ENCODE measurements around the gene MID2.
"Not testable (repeated sequence)": the region's sequence is repeated elsewhere in the genome, so short reads cannot be mapped to it uniquely, and the experiment has no call there.

The MID2 gene

GRCh38 chrX:107825698-107826237, at the start of gene MID2:
Gene MID2, plus strand, starts transcription at chrX:107825866. Its CDS starts 561 bp downstream, at chrX:107826427.
- peak; percentile 53 to 58 for DNase-seq

DNA sequence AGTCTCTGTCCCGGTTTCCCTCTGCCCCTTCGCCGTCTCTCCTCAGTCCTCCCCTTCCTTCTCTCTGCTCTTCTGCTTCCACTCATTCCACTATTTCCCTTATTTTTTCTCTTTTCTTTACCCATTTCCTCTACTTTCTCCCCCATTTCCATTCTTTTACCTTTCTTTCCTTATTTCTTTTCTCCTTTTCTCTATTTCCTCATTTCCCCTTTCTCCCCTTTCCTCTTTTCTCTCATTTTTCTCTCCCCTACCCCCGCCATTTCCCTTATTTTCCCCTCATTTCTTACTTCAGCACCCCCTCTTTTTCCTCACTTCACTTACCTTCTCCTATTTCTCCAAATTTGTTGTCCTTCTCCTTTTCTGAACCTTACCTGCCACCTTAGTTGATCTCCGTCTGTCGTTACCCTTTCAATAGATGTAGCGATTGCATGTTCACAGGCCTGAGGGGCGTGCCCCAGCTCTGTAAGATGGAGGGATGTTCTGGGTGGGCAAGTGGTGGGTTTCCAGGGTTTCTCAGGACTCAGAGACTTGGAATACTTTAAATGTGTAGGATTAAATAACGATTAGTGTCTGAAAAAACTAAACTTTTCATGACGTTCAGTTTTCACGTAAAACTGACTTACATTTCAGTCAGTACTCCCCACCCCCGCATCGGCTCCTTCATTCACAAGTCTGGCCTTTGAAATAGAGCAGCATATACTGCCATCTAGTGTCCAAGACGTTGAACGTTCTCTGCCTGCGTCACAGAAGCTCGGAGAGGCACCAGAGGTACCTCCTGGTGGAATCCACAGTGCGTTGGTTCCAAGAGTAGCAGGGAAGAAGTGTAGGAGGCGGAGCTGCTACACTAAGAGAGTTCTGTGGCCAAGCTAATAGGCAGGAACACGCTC, 48.8 kb upstream of the MID2 start:
- peak; percentile 73 to 80 for DNase-seq

DNA sequence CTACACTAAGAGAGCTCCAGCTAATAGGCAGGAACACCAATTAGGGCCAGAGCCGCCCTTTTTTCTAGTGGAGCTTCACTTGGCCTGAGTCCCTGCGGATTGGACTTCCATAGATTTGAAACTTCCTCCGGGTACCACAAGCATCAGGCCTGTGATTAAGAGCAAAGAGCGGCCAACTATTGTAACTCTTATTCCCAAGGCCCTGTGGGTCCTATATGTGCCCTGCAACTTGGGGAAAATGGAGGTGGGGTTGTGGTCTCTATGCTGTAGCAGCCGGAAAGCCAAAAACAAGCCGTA, 48.2 kb upstream of the MID2 start, which contains the start of gene NCBP2L:
TSS of gene NCBP2L (plus strand) at position 198 of the 297 bp plus-strand sequence. CDS start 16,488 bp downstream, outside the sequence.
- DNase-seq, result no peak

- no peak for DNase-seq
Measured at GRCh38 chrX:107780525-107780924, 45.1 kb upstream of the MID2 start.

DNA sequence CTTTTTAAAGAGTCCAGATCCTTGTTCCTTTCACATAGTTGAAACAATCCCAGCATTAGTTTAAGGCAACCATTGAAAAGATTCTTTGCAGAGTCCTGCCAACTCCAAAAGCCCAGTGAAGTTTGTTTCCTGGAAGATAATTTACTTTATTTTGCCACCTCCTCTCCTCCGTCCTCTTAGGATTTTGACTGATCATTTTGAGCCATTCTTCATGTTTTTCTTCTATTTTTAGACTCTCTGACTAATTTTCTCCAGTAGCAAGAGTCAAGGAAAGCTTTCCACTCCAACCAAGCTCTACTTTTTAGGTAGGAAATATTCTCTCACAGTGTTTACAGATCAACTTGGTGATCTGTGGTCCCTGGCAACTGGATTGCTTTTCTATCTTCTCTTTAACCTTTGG, 37.8 kb upstream of the MID2 start:
- DNase-seq, result no peak

DNA sequence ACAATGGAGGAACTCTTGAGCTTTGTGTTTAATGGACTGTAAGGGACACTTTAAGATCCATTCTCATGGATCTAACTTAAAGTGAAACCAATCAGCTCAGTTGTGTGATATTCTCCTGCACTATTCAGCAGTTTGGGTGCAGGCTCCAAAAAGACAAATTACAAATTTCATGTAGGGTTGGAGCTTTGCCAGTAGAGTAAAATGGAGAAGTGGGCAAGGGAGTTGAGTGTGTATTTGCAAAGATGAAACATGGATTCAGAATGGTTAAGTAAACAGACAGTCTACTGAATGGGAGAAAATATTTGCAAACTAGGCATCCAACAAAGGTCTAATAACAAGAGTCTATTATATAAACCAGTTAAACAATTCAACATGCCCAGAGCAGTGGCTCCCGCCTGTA, 21.2 kb upstream of the MID2 start:
- no peak for DNase-seq

- no peak for DNase-seq
Measured at GRCh38 chrX:107805179-107805578, 20.5 kb upstream of the MID2 start.

DNA sequence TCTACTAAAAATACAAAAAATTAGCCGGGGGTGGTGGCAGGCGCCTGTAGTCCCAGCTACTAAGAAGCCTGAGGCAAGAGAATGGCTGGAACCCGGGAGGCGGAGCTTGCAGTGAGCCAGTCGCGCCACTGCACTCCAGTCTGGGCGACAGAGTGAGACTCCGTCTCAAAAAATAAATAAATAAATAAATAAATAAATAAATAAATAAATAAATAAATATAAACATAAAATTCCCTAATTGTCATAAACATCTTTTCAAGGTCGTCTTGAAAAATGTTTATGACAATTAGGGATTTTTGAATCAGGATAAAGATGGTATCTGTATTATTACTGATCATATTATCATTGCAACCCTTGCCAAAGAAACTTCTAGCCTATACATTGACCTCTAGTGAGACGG, 15.6 kb upstream of the MID2 start:
- not testable (repeated sequence) for DNase-seq

DNA sequence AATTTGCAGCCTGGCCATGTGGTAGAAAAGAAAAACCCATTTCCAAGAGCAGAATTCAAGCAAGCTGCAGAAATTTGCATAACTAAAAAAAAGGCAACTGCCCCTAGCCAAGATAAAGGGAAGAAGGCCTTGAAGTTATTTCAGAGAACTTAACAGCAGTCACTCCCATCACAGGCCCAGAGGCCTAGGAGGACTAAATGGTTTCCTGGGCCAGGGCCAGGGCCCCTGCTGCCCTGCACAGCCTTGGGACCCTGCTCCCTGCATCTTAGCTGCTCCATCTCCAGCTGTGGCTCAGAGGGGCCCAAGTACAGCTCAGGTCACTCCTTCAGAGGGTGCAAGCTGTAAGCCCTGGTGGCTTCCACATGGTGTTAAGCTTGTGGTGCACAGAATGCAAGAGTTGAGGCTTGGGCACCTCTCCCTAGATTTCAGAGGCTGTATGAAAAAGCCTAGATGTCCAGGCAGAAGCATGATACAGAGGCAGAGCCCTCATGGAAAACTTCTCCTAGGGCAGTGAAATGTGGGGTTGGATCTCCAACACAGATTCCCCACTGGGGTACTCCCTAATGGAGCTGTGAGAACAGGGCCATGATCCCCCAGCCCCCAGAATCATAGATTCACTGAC, 6.7 kb upstream of the MID2 start:
- DNase-seq, result no peak

DNA sequence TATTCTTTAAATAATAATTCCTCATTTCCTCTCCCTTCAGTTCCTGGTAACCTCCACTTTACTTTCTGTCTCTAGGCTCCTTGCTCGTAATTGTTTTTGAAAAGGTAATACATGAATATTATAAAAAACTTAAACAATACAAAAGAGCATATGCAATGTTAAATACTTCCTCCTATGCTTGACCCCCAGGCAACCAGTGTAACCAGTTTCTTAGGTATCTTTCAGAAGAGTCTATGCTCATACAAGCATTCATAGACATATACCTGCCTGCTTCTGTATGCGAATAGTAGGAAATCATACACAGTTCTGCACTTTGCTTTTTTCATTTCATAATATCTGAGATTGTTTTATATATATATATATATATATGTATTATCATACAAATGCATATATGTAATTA, 2.6 kb upstream of the MID2 start:
- no peak for DNase-seq

DNA sequence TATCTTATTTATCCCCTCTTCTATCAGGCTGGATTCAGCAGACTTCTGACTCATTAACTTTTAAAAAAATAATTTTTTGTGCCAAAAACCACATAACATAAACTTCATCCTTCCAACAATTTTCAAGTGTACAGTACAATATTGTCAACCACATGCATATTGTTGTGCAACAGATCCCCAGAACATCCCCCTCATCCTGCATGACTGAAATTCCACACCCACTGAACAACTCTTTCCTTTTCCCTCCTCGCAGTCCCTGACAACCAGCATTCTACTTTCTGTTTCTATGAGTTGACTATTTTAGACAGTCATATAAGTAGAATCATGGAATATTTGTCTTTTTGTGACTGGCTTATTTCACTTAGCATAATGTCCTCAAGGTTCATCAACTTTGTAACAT, 2.2 kb upstream of the MID2 start:
- DNase-seq, result no peak

- DNase-seq, result peak; percentile 26 to 41
Measured at GRCh38 chrX:107826238-107827029, 768 bp downstream of the MID2 start.

- DNase-seq, result no peak
Measured at GRCh38 chrX:107827030-107827831, 1.6 kb downstream of the MID2 start.

- DNase-seq, result peak in 1 of 2 donors; percentile 7
Measured at GRCh38 chrX:107827852-107828251, 2.2 kb downstream of the MID2 start.

DNA sequence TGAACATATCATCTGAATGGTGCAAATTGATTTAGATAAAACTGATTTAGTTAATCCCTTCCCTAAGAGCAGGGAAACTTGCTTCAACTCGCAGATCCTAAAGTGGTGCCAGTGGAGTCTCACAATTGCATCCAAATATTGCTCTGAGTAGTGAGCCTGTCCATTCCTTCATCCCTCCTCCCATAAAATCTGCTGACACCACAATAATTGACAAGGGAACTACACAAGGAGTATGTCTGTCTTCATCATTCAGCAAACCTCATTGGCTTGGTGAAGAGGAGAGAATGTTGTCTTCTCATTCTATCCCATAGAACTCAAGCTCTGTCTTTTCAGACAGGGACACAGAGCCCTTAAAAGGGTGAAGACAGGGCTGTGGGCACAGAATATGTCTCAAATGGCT, 4.2 kb downstream of the MID2 start:
- no peak for DNase-seq

GRCh38 chrX:107831071-107831730, 5.5 kb downstream of the MID2 start:
- no peak for DNase-seq

DNA sequence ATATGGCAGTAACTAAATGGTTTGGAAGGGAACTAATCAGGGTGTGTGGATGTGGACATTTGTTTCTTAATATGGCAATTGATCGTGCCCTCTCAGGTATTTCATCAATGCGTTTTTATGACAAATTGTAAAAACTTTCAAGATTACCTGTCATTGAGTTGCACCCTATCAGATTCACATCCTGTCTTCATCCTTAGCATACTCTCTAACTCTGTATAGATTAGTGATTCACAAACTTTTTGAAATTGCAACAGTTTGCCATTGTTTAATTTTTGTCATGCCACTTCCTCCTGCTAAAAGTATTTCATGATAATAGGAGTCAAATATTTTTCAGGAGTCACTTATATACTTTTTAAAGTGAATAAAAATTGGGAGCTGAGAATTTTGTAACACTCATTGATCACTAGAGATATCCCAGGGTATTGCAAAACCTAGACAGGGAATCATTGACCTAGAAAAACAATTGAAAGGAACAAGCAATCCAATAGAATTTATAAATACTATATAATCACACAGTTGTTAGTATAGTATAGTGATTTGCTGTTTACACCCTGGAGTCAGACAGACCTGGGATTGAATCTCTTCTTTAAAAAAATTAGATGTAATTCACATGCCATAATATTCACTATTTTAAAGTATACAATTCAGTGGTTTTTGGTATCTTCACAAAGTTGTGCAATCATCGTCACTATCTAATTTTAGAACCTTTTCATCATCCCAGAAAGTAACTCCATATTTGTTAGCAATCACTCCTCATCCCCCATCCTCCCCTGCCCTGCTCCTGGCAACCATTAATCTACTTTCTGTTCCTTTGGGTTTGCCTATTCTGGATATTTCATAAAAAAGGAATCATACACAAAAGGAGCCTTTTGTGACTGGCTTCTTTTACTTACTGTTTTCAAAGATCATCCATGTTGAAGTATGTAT, 8.9 kb downstream of the MID2 start:
- no peak for DNase-seq

GRCh38 chrX:107836958-107837357, 11.3 kb downstream of the MID2 start:
- no peak for DNase-seq

DNA sequence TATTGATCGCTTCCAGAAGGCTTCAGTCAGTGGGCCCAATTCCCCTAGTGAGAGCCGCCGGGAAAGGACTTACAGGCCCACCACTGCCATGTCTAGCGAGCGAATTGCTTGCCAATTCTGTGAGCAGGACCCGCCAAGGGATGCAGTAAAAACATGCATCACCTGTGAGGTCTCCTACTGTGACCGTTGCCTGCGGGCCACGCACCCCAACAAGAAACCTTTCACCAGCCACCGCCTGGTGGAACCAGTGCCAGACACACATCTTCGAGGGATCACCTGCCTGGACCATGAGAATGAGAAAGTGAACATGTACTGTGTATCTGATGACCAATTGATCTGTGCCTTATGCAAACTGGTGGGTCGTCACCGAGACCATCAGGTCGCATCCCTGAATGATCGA, 15.3 kb downstream of the MID2 start:
- no peak for DNase-seq

DNA sequence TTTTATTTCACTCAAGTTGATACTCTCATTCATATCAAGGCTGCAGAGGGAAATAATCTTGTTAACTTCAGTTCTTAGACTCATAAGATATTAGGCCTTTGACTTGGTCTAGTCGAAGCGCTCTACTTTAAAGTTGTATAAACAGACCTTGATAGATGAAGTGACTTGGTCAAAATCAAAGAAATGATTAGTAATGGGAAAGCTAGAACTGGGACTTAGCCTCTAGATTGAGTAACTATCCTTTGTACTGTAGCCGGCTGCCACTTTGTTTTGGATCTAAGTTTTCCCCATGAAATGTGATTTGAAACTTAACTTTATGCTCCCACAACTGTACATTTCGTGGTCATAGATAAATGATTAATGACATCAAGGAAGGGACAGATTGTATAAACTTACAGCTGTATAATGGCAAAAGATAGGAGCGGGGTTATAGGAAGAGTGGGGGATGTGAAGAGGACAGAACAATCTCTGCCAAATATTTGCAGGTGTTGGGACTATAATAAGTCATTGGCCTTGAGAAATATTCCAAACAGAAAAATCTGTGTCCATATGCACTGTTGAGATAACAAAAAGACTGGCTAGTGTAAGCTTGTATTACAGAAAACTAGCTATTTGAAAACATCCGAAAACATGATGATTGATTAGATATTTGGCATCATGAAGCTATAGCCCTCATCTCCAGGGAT, 17.2 kb downstream of the MID2 start:
- no peak for DNase-seq

Measured in stimulated activated CD4-positive, alpha-beta T cell treated with anti-CD3 and anti-CD28 coated beads, Interleukin-2, amount 100 ng/mL, for 24 hours (primary cell).